Measurements from ENCODE around the gene SWI5.

Gene SWI5

GRCh38 chr9:128280084-128280622, 4.1 kb downstream of the SWI5 start:
- no peak for DNase-seq

DNA sequence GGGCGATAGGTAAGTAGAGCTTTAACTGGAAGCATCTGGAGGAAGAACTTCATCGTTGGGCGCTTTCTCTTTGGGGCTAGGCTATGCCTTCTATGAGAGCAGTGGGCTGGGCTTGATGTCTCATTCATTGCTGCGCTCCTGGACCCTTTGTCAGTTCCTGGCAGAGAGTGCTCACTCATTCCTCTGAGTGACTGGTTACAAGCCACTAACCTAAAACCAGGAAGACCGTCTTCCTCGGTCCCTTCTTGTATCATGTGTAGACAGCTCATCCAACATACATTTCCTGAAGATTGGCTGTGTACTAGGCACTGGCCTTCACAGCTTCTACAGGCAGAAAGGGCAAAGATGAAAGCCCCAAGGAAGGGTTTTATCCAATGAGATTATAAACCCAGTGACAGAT, 6.4 kb downstream of the SWI5 start:
- peak; percentile 72 for DNase-seq

GRCh38 chr9:128285033-128285784, 9.1 kb downstream of the SWI5 start:
- DNase-seq = no peak

DNA sequence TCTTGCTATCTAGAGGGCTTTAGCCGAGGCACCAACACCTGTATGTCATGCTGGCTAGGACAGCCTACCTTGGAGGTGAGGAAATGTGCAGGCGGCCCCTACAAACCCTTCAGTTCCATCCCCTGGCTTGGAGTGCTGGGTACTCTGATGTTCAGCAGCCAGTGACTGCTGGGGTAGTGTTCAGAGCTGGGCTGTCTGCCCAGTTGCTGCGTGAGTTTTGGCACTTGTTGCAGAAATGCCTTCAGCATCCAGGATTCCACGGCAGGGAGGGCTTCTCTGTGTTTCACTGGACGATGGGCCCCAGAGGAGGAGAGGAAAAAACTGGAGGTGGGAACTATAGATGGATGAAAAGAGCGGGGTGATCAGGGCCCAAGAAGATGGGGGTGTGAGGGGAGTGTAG, 10.4 kb downstream of the SWI5 start:
- peak; percentile 40 for DNase-seq

GRCh38 chr9:128288273-128289004, 12.4 kb downstream of the SWI5 start:
- DNase-seq = no peak

GRCh38 chr9:128292009-128292408, 15.9 kb downstream of the SWI5 start:
- no peak for DNase-seq

GRCh38 chr9:128293091-128293490, 17.0 kb downstream of the SWI5 start:
- DNase-seq = no peak

GRCh38 chr9:128294142-128294541, 18.1 kb downstream of the SWI5 start:
- no peak for DNase-seq

DNA sequence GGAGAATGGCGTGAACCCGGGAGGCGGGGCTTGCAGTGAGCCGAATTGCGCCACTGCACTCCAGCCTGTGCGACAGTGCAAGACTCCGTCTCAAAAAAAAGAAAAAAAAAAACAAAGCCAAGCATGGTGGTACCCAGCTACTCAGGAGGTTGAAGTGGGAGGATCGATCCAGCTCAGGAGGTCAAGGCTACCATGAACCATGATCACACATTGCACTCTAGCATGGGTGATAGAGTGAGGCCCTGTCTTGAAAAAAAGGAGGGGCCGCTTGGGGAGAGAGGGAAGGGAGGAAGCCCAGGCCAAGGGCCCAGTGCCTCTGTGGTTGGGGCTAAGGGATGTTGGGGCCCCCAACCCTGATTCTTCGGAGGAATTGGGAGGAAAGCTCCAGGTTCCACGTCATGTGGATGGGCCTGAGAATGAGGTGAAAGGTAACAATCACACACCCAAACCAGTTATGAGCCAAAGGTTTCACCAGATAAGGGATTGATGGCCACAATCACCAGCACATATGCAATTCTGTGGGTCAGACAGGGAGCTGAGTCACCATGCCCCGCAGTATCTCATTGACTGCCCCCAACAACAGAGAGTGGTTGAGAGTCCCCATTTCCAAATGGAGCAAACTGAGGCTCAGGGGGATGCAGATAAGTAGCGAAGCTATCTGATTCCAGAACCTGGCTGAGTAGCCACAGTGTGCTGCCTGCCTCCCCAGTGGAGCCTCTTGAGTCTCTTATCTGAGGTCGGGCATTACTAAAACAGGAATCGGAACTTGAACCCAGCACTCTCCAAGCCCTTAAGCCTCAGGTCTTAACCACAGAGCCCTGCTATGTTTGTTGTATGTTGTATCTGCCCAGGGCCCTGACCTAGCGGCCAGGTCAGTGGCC, 20.5 kb downstream of the SWI5 start:
- DNase-seq = no peak

DNA sequence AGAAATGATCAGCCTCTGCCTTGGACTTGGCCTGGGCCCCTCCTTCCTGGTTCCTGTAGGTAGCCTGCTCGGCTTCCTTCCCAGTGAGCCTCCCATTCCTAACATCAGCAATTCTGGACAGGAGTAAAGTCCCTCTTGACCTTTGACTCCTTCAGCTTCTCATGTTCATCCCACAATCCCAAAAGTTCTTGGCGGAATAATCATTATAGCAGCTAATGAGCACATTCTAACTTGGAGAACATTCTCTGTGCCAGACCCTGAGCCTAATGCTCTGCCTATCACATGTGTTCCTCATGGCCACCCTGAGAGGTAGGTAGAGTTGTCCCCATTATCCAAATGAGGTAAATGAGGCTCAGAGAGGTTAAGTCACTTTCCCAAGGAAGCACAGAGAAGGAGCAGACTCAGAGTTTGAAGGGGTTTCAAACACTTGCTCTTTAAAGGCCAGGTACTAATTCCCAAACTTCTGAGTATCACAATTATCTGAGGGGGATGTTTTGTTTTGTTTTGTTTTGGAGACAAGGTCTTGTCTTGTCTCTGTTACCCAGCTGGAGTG, 21.2 kb downstream of the SWI5 start:
- DNase-seq = no peak

DNA sequence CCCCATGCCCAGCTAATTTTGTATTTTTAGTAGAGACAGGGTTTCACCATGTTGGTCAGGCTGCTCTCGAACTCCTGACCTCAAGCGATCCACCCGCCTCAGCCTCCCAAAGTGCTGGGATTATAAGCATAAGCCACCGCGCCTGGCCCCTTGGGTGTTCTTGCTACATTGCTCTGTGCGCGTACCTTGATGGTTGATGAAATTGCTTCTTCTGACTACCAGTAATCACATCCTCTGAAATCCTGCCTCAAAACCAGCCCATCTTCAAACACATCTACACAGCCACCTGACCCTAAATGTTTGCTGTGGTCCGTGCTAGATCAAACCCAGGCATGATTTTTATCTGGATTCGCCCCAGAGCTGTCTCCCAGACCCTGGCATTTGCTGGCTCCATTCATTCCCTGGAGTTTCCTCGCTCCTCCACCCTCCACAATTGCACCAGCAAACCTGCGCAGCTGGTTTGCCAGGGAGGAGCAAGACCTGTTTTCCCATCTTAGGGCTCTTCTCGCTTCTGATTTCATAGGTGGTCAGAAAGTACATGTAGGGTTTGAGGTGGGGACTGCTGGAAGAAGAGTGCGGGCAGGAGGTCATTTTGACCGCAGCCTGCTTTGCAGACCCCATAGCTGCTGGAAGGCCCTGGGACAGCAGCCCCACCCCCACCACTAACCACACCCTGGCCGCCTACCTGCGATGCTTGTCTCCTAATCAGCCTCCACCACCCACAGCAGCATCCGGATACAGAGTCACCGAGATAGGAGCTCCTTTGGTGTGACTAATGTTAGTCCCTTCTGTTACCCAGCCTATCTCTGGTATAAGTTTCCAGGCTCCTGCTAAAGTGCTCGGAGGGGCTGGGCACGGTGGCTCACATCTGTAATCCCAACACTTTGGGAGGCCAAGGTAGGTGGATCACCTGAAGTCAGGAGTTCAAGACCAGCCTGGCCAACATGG, 22.7 kb downstream of the SWI5 start:
- no peak for DNase-seq

DNA sequence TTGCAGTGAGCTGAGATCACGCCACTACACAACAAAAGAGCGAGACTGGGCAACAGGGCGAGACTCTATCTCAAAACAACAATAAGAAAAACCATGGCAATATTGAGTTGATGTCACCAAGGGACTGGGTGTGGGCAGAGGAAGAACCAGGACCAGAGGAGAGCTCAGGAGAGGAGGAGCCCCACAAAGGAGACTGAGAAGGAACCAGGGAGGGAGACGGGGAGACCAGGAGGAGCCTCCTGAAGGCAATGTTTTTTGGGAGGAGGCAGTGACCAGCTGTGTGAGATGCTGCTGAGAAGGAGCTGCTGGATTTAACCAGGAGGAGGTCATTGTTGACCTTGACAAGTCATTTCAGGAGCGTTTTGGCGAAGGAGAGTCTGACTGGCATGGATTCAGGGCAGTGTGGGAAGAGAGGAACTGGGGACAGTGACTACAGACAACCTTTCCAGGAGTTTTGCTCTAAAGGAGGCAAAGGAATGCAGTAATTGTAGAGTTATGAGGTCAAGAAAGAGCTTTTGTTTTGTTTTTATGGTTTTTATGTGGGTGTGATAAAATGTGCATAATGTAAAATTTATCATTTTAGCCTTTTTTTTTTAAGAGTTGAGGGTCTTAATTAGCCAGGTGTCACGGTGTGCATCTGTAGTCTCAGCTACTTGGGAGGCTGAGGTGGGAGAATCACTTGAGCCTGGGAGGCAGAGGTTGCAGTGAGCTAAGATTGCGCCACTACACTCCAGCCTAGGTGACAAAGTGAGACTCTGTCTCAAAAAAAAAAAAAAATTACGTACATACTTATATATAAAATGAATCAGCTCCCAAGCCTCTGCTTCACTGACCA, 28.3 kb downstream of the SWI5 start:
- peak; percentile 11 for DNase-seq

- no peak for DNase-seq
These were observed 28.9 kb downstream of the SWI5 start for GRCh38 chr9:128304971-128305288.

- DNase-seq = no peak
These were observed 33.5 kb downstream of the SWI5 start for GRCh38 chr9:128309551-128309950.

DNA sequence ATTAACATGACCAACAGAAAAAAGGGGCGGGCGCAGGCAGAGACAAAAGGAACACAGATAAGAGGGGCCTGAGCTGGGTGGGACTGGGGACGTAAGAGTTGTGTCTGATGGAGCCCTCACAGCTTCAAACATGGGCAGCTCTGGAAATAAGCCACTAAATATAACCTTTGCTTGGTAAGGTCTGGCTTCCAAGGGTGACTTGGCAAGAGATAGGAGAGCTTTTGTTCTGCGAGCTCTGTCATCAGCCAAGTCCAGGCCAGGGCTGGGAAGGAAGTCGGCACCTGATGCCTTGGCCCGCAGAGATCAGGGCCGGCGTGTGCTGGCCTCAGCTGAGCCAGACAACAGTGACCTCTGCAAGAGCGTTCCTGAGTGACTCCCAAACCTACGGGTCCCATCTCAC, 34.4 kb downstream of the SWI5 start:
- no peak for DNase-seq

DNA sequence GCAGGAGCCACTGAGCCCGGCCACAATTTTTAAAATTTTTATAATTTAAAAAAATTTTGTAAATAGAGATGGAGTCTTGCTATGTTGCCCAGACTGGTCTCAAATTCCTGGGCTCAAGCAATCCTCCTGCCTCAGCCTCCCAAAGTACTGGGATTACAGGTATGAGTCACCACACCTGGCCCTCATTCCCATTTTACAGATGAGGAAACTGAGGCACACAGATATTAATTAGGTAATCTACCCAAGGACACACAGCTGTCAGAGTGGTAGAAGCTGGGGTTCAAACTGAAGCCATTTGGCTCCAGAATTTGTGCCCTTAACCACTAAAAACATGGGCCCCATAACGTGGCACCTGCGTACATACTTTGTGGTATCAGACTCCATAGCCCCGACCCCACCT, 38.6 kb downstream of the SWI5 start:
- DNase-seq = no peak

GRCh38 chr9:128316421-128316820, 40.3 kb downstream of the SWI5 start:
- DNase-seq = no peak

- DNase-seq = no peak
These were observed 41.6 kb downstream of the SWI5 start for GRCh38 chr9:128317629-128318028.

- DNase-seq = no peak
These were observed 45.3 kb downstream of the SWI5 start for GRCh38 chr9:128321343-128321742.

- no peak for DNase-seq
These were observed 45.9 kb downstream of the SWI5 start for GRCh38 chr9:128321879-128322403.
